Kidney epithelial cell (primary cell): Measurements from ENCODE around the gene ODC1. TPM values are rescaled to one million over a fixed set of nuclear protein-coding genes. Genes with fewer than 3 reads are reported as not detected.

Experiments used
- DNase-seq: peaks from one replicate; pipeline ENCODE4 v3.0.0-alpha.2; 2010; ENCODE audit warnings: low read depth
- H3K27me3 ChIP-seq: 2 replicates; pipeline ENCODE4 v1.6.0; 2011; ENCODE audit warnings: low read length; ENCODE audit not compliant: control insufficient read depth, insufficient read depth
- H3K36me3 ChIP-seq: 2 replicates; pipeline ENCODE4 v1.5.1; 2011; ENCODE audit warnings: low read length; ENCODE audit not compliant: control insufficient read depth, insufficient read depth
- H3K4me3 ChIP-seq: 2 replicates; pipeline ENCODE4 v1.5.1; 2011; ENCODE audit warnings: low read depth, mild to moderate bottlenecking, control low read depth, low read length
- total RNA-seq: library from RNA; depleted of rRNA; stranded (reverse); fragments of >200 nt; gene quantifications from 2 replicates; pipeline ENCODE4 v1.2.3, GENCODE V29; 2015
- TF ChIP-seq, protein P1 (sequence below): IDR thresholded peaks from 2 replicates; pipeline ENCODE4 v1.5.1; 2011; ENCODE audit warnings: mild to moderate bottlenecking, moderate library complexity, low read length, control low read depth, inconsistent platforms; ENCODE audit not compliant: insufficient read depth, poor library complexity, severe bottlenecking

The ODC1 gene
- total RNA-seq, 1 donor from 2014 or later: 394 TPM

DNA sequence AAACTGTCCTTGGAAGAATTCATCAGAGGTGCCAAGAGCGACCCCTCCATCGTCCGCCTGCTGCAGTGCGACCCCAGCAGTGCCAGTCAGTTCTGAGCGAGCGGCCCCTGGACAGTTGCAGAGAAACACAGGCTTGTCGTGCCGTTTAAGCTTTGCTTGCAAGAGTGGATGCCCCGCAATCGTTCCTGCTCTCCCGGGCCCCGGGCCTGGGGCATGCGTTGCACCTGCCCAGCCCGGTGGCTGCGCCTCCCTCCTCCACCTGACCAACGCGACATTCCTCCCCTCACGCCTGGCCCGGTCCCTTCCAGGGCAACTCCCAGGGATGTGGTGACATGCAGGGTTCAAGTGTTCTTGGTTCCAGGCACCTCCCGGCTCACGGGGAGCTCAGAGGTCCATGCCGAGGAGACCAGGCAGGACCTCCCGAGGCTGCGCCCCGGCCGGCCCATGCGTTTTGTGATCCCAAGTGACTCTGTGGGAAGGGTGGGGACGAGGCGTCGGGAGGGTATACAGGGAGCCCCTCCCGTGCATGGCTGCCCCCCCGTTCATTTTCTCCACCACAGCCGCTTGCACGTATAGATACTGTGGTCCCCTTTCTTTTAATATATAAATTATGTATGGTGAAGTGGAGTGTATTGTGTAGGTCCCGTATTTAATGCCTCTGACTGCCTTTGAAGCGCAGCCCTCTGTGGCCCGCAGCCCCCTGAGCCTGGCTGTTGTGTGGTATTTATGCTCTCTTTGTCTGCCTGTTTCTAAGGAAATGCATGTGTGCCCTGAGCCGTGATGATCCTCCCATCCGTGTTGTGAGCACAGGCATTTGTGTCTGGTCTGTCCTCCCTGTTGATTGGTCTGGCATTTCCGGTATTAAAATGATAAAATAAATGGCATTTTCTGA is 21.2 kb downstream of the ODC1 start:
- no peaks in the 10 kb centered on the region for H3K36me3 ChIP-seq
- DNase-seq: no peak
- H3K4me3 ChIP-seq: no peak overlapping the region
- TF ChIP-seq, protein P1, sequence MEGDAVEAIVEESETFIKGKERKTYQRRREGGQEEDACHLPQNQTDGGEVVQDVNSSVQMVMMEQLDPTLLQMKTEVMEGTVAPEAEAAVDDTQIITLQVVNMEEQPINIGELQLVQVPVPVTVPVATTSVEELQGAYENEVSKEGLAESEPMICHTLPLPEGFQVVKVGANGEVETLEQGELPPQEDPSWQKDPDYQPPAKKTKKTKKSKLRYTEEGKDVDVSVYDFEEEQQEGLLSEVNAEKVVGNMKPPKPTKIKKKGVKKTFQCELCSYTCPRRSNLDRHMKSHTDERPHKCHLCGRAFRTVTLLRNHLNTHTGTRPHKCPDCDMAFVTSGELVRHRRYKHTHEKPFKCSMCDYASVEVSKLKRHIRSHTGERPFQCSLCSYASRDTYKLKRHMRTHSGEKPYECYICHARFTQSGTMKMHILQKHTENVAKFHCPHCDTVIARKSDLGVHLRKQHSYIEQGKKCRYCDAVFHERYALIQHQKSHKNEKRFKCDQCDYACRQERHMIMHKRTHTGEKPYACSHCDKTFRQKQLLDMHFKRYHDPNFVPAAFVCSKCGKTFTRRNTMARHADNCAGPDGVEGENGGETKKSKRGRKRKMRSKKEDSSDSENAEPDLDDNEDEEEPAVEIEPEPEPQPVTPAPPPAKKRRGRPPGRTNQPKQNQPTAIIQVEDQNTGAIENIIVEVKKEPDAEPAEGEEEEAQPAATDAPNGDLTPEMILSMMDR: no peak
- H3K27me3 ChIP-seq: no peaks in the 10 kb centered on the region

DNA sequence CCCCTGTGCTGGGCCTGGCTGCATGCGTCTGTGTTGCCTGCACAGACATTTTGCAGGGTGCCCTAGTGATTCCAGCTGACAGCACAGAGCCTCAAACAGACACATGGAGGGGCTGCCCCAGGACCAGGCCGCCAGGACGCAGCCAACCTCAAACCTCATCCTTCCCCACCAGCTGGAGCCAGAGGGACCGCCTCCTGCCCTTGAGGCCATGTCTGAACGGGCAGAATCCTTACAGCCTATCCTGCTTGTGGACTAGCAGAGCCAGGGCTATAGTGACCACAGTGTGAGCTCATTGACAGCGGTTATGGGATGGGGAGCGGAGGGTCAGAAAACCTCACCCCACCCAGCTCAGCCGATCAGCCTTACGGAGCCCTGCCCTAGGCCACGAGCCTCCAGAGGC is 22.4 kb downstream of the ODC1 start:
- no peak for DNase-seq
- TF ChIP-seq, protein P1: no peak
- H3K36me3 ChIP-seq: no peaks in the 10 kb centered on the region
- H3K27me3 ChIP-seq: no peaks in the 10 kb centered on the region
- no peak overlapping the region for H3K4me3 ChIP-seq

DNA sequence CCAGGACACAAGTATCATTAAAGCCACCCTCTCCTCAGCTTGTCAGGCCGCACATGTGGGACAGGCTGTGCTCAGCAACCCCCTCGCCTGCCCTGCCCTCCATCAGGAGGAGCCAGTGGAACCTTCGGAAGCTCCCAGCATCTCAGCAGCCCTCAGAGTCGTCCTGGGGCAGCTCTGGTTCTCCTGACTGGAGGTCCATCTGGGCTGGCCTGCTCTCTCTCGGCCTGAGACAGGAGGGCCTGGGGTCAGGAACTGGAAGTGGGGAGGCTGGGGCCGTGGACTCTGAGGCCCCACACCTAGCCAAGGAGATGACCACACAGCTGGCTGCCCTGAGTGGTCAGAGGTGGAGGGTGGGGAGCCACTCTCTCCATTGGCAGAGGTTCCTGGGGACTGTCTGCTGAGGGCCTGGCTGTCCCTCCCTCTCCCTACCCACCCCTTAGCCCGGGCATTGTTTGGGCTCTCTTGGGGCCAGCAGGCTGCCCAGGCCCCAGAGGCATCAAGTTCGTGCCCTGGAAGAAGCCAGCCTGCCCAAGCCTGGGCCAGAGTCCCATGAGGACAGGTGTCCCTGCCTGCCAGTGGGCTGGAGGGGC is 23.1 kb downstream of the ODC1 start:
- no peak overlapping the region for H3K4me3 ChIP-seq
- DNase-seq: no peak
- no peaks in the 10 kb centered on the region for H3K27me3 ChIP-seq
- no peaks in the 10 kb centered on the region for H3K36me3 ChIP-seq
- TF ChIP-seq, protein P1: no peak

DNA sequence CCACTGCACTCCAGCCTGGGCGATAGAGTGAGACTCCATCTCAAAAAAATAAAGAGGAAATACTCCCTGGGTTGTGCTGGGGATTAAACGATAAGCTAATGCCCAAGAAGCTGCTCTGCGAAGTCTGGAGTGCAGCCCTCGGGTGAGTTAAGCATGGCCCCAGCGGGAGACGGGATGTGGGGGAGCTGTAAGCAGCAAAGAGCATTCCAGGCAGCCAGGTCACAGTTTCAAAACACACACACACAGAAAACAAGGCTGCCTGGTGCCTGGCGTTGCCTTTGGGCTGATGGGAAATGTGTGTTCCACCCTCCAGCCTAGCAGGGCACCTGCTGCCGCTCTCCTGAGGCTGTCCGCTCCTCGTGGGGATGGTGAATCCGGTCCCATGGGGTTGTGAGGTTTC is 24.1 kb downstream of the ODC1 start:
- Histone ChIP-seq H3K4me3 (no peak overlapping the region), H3K36me3 (no peaks in the 10 kb centered on the region), H3K27me3 (no peaks in the 10 kb centered on the region)
- no peak for DNase-seq
- TF ChIP-seq, protein P1: no peak

DNA sequence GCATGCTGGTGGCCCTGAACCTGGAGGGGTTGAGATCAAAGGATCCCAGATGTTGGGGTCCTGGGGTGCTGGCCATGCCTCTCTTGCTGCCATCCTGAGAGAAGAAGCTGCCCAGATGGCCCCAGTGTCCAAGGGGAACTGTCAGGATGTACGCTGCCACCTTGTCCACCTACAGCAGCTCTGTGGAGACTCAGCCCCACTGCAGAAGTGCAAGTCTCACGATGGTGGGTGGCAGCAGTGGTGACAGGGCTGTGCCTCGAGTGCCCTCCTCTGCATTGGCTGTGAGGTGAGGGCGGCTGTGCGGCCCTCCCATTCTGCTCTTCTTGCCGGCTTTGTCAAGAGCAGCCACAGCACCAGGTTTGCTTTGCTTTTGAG is 24.7 kb downstream of the ODC1 start:
- Histone ChIP-seq H3K36me3 (no peaks in the 10 kb centered on the region), H3K27me3 (no peaks in the 10 kb centered on the region), H3K4me3 (no peak overlapping the region)
- TF ChIP-seq, protein P1: no peak
- no peak for DNase-seq
